B cell (primary cell): ENCODE results near the gene ANKDD1A. TPM values are rescaled to one million over a fixed set of nuclear protein-coding genes. Genes with fewer than 3 reads are reported as not detected.

Experiments
- ATAC-seq: fragments of 200-7000 bp; cut with Tn5 transposase; one replicate; pipeline ENCODE4 v1.10.0; 2021; ENCODE audit warnings: low read depth, mild to moderate bottlenecking, moderate number of reproducible peaks, moderate library complexity
- CTCF ChIA-PET: fragments of 350-600 bp; sonication (Branson Sonifier 250); formaldehyde crosslinking; loops from one replicate; lab custom pipeline; 2021; ENCODE audit warnings: antibody characterized with exemption, inconsistent platforms; lab: Charles Lee
- POLR2A ChIA-PET: fragments of 350-600 bp; sonication (Branson Sonifier 250); formaldehyde crosslinking; loops from one replicate; lab custom pipeline; 2021; ENCODE audit warnings: antibody characterized with exemption; lab: Charles Lee
- DNase-seq: peaks from one replicate; pipeline ENCODE4 v3.0.0; 2013
- H2AFZ ChIP-seq: 2 replicates; pipeline ENCODE4 v1.6.1; 2012; ENCODE audit warnings: mild to moderate bottlenecking, low read depth, low read length; ENCODE audit not compliant: insufficient read depth, poor library complexity, severe bottlenecking
- H3K27ac ChIP-seq, 2 donors: 1 replicate in 1 of 2; 2 replicates in 1 of 2; pipeline ENCODE4 v1.5.1; 2012 to 2013; ENCODE audit warnings: low read length in 2 of 2, mild to moderate bottlenecking in 2 of 2, moderate library complexity in 1 of 2
- H3K27me3 ChIP-seq, 4 experiments: fragments of 200-600 bp in 1 of 4; sonication (generic) in 1 of 4; replicated peaks in 1 of 4; 1 replicate in 2 of 4; 2 replicates in 2 of 4; pipeline versions ENCODE4 v1.6.1 to v1.7.0; 2013 to 2016; ENCODE audit warnings: low read length in 3 of 4, mild to moderate bottlenecking in 2 of 4, mixed read lengths in 1 of 4, moderate library complexity in 1 of 4; ENCODE audit not compliant: insufficient read depth in 4 of 4, control insufficient read depth in 3 of 4; ENCODE audit errors: control extremely low read depth in 1 of 4
- H3K36me3 ChIP-seq, 2 experiments: replicated peaks in 1 of 2; 1 replicate in 1 of 2; 2 replicates in 1 of 2; pipeline versions ENCODE4 v1.6.1 to v1.7.1; 2013; ENCODE audit warnings: low read length in 1 of 2; ENCODE audit not compliant: insufficient read depth in 2 of 2, control insufficient read depth in 1 of 2; ENCODE audit errors: control extremely low read depth in 1 of 2, extremely low read depth in 1 of 2
- H3K4me1 ChIP-seq, 2 donors: fragments of 200-600 bp in 1 of 2; sonication (generic) in 1 of 2; 1 replicate in 1 of 2; 2 replicates in 1 of 2; pipeline versions ENCODE4 v1.5.1 to v1.6.1; 2013 to 2017; ENCODE audit warnings: low read length in 2 of 2; ENCODE audit not compliant: control insufficient read depth in 2 of 2, insufficient read depth in 2 of 2
- H3K4me2 ChIP-seq: replicated peaks from 2 replicates; pipeline ENCODE3; 2012; ENCODE audit warnings: mild to moderate bottlenecking, low read depth, low read length; ENCODE audit not compliant: poor library complexity, severe bottlenecking
- H3K4me3 ChIP-seq, 5 experiments: fragments of 200-600 bp in 1 of 5; sonication (generic) in 1 of 5; 1 replicate in 3 of 5; 2 replicates in 2 of 5; pipeline versions ENCODE4 v1.5.1 to v1.7.0; 2011 to 2016; ENCODE audit warnings: low read length in 4 of 5, mild to moderate bottlenecking in 4 of 5, low read depth in 2 of 5, control low read depth in 1 of 5, moderate library complexity in 1 of 5; ENCODE audit not compliant: insufficient read depth in 1 of 5; ENCODE audit errors: control extremely low read depth in 1 of 5, extremely low read depth in 1 of 5
- H3K79me2 ChIP-seq: fragments of 200-600 bp; sonication (generic); one replicate; pipeline ENCODE4 v1.6.0; 2016; ENCODE audit warnings: low read length; ENCODE audit not compliant: control insufficient read depth, insufficient read depth
- H3K9ac ChIP-seq: fragments of 200-600 bp; sonication (generic); 2 replicates; pipeline ENCODE4 v1.6.1; 2017; ENCODE audit warnings: mild to moderate bottlenecking, low read length, moderate library complexity
- H3K9me3 ChIP-seq, 3 donors: one replicate each; pipeline versions ENCODE4 v1.6.1 to v1.7.1; 2013; ENCODE audit warnings: low read length in 2 of 3; ENCODE audit not compliant: control insufficient read depth in 2 of 3, insufficient read depth in 1 of 3; ENCODE audit errors: control extremely low read depth in 1 of 3
- H4K20me1 ChIP-seq: 2 replicates; pipeline ENCODE4 v1.6.0; 2012; ENCODE audit warnings: mild to moderate bottlenecking, low read length; ENCODE audit not compliant: insufficient read depth, control insufficient read depth, poor library complexity, severe bottlenecking
- H3K27ac Mint-ChIP-seq: one replicate; pipeline ENCODE4 v1.8.0; 2021; ENCODE audit warnings: mixed read lengths
- H3K27me3 Mint-ChIP-seq: one replicate; pipeline ENCODE4 v1.8.0; 2021; ENCODE audit warnings: mixed read lengths
- H3K4me1 Mint-ChIP-seq: one replicate; pipeline ENCODE4 v1.8.0; 2021; ENCODE audit warnings: mixed read lengths
- H3K4me3 Mint-ChIP-seq: one replicate; pipeline ENCODE4 v1.8.0; 2021; ENCODE audit warnings: mixed read lengths
- H3K9me3 Mint-ChIP-seq: one replicate; pipeline ENCODE4 v1.8.0; 2022; ENCODE audit warnings: mixed read lengths; ENCODE audit not compliant: insufficient read depth
- EZH2 ChIP-seq: IDR thresholded peaks from 2 replicates; pipeline ENCODE4 v1.6.1; 2012; ENCODE audit warnings: borderline replicate concordance, low read depth, mild to moderate bottlenecking, moderate library complexity, low read length; ENCODE audit not compliant: insufficient read depth, poor library complexity, severe bottlenecking
- WGBS: methylation state at CpG from one replicate; pipeline ENCODE4 v1.1.5; 2013; ENCODE audit warnings: missing lambda C conversion rate; ENCODE audit not compliant: insufficient coverage; 5-methylcytosine and 5-hydroxymethylcytosine counted together
- intact Hi-C: fragments of 100-400 bp; cut with micrococcal nuclease; formaldehyde crosslinking; loops from one replicate; pipeline ENCODE4 v1.10.0; 2022
- polyA plus RNA-seq: library from polyadenylated mRNA; depleted of rRNA; stranded (reverse); fragments of >200 nt; gene quantifications from 2 replicates; pipeline ENCODE4 v1.2.3, GENCODE V29; 2012
- total RNA-seq, 2 donors: library from RNA; stranded (reverse); fragments of 120-200 nt in 1 of 2; gene quantifications; 1 replicate in 1 of 2; 2 replicates in 1 of 2; pipeline versions ENCODE4 v1.2.3 to v1.2.4, GENCODE V29; 2013 to 2022
- TF ChIP-seq, protein P1 (sequence below): fragments of 200-600 bp; IDR thresholded peaks from one replicate; pipeline ENCODE4 v1.8.0; 2022; ENCODE audit warnings: antibody characterized with exemption, mild to moderate bottlenecking

Gene ANKDD1A
- total and polyA plus RNA-seq, 2 donors (not counting 1 experiment from before 2014, with no cell fraction given): 2.6 to 2.7 TPM

DNA sequence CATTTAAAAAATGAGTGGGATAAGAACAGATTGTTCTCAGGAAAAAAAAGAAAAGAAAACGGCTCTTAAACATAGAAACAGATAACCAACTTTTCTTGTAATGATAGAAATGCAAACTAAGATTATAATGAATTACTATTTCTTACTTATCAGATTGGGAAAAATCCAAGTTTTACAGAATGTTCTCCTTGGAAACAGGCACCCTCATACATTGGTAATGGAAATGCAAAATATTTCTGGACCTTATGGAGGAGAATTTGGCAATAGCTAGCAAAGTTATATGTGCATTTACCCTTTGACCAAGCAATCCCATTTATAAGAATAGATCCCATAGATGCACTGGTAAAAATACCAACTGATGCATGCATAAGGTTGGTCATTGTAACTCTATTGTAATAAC is 3.7 kb upstream of the ANKDD1A start:
- Histone ChIP-seq H3K9ac (no peak overlapping the region), H3K4me3 (no peak overlapping the region), H3K4me2 (no peak overlapping the region), H3K36me3 (no peaks in the 10 kb centered on the region), H3K79me2 (peaks cover 3% of the 10 kb centered on the region), H3K4me1 (peaks cover 13 to 19% of the 10 kb centered on the region in 2 donors), H3K27me3 (peaks cover 0 to 19% (median 4%) of the 10 kb centered on the region in 4 experiments), H3K9me3 (no peaks in the 10 kb centered on the region), H3K27ac (no peak overlapping the region), H4K20me1 (no peaks in the 10 kb centered on the region), H2AFZ (no peak overlapping the region)
- DNase-seq (no peak), ATAC-seq (no peak)
- no peak for TF ChIP-seq EZH2
- TF ChIP-seq, protein P1, sequence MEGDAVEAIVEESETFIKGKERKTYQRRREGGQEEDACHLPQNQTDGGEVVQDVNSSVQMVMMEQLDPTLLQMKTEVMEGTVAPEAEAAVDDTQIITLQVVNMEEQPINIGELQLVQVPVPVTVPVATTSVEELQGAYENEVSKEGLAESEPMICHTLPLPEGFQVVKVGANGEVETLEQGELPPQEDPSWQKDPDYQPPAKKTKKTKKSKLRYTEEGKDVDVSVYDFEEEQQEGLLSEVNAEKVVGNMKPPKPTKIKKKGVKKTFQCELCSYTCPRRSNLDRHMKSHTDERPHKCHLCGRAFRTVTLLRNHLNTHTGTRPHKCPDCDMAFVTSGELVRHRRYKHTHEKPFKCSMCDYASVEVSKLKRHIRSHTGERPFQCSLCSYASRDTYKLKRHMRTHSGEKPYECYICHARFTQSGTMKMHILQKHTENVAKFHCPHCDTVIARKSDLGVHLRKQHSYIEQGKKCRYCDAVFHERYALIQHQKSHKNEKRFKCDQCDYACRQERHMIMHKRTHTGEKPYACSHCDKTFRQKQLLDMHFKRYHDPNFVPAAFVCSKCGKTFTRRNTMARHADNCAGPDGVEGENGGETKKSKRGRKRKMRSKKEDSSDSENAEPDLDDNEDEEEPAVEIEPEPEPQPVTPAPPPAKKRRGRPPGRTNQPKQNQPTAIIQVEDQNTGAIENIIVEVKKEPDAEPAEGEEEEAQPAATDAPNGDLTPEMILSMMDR: no peak
- ChIA-PET CTCF (interaction anchor here (4.3 to 8.9 kb wide), 4 partner anchors 14 to 176 kb away, joined by 35 to 152 read pairs (median 57); partner anchors contain the start of gene PLEKHO2), POLR2A (interaction anchor here (0.6 kb wide), 1 partner anchor 96 kb away, joined by 3 read pairs; no protein-coding TSS in a partner anchor)
- H3K9me3 Mint-ChIP-seq: no peaks in the 10 kb centered on the region
- peaks cover 8% of the 10 kb centered on the region for H3K27me3 Mint-ChIP-seq
- WGBS: no CpG with 5 or more reads among the region's 1 CpG
- H3K4me1 Mint-ChIP-seq: peaks cover 26% of the 10 kb centered on the region
- intact Hi-C loops: loop anchor here (5.0 kb wide), 1 partner anchor 221 kb away; no protein-coding TSS in a partner anchor
- H3K4me3 Mint-ChIP-seq: no peak overlapping the region
- H3K27ac Mint-ChIP-seq: no peak overlapping the region

DNA sequence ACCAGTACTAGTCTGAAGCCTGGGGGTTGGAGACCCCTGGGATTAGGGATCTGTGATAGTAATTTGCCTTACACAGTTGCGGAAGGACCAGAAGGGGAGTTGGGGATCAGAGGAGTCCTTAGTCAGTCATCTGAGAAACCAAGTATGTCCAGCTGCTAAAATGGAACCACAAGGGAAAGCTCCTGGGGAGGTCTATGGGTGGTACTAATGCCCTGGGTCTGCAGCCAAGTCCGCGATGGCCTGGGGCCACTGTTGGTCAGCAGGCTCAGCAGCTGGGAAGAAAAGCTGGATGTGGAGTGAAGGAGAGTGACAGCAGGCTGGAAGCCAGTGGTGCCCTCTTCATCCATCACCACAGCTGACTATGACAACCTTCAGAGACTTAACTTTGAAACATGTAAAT is 2.2 kb upstream of the ANKDD1A start:
- H3K27me3 ChIP-seq: peaks cover 0 to 19% (median 4%) of the 10 kb centered on the region in 4 experiments
- H3K9ac ChIP-seq: no peak overlapping the region
- Mint-ChIP-seq H3K27ac (no peak overlapping the region), H3K4me1 (peaks cover 16% of the 10 kb centered on the region), H3K27me3 (peaks cover 8% of the 10 kb centered on the region), H3K4me3 (no peak overlapping the region), H3K9me3 (no peaks in the 10 kb centered on the region)
- no peaks in the 10 kb centered on the region for H3K9me3 ChIP-seq
- H3K27ac ChIP-seq: no peak overlapping the region
- no peaks in the 10 kb centered on the region for H4K20me1 ChIP-seq
- peaks cover 3% of the 10 kb centered on the region for H3K79me2 ChIP-seq
- H3K36me3 ChIP-seq: no peaks in the 10 kb centered on the region
- H2AFZ ChIP-seq: no peak overlapping the region
- intact Hi-C loops: loop anchor here (5.0 kb wide), 1 partner anchor 222 kb away; no protein-coding TSS in a partner anchor
- DNase-seq (no peak), ATAC-seq (no peak)
- 100% methylated on average over 1 of the region's 3 CpGs for WGBS
- ChIA-PET POLR2A (no interaction called here), CTCF (interaction anchor here (3.0 to 8.9 kb wide), 2 partner anchors 100 to 178 kb away, joined by 13 to 152 read pairs; no protein-coding TSS in a partner anchor)
- peaks cover 12 to 19% of the 10 kb centered on the region in 2 donors for H3K4me1 ChIP-seq
- TF ChIP-seq, protein P1: no peak
- TF ChIP-seq EZH2: no peak
- H3K4me2 ChIP-seq: no peak overlapping the region
- no peak overlapping the region for H3K4me3 ChIP-seq
